NCI-H82 (cell line): ENCODE data around the gene RFXAP.
"Not testable (repeated sequence)": the region's sequence is repeated elsewhere in the genome, so short reads cannot be mapped to it uniquely, and the experiment has no call there.

Source experiments
- DNase-seq: peaks from one replicate; lab custom pipeline; 2025; lab: John Stamatoyannopoulos, UW

RFXAP gene, protein sequence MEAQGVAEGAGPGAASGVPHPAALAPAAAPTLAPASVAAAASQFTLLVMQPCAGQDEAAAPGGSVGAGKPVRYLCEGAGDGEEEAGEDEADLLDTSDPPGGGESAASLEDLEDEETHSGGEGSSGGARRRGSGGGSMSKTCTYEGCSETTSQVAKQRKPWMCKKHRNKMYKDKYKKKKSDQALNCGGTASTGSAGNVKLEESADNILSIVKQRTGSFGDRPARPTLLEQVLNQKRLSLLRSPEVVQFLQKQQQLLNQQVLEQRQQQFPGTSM

DNA sequence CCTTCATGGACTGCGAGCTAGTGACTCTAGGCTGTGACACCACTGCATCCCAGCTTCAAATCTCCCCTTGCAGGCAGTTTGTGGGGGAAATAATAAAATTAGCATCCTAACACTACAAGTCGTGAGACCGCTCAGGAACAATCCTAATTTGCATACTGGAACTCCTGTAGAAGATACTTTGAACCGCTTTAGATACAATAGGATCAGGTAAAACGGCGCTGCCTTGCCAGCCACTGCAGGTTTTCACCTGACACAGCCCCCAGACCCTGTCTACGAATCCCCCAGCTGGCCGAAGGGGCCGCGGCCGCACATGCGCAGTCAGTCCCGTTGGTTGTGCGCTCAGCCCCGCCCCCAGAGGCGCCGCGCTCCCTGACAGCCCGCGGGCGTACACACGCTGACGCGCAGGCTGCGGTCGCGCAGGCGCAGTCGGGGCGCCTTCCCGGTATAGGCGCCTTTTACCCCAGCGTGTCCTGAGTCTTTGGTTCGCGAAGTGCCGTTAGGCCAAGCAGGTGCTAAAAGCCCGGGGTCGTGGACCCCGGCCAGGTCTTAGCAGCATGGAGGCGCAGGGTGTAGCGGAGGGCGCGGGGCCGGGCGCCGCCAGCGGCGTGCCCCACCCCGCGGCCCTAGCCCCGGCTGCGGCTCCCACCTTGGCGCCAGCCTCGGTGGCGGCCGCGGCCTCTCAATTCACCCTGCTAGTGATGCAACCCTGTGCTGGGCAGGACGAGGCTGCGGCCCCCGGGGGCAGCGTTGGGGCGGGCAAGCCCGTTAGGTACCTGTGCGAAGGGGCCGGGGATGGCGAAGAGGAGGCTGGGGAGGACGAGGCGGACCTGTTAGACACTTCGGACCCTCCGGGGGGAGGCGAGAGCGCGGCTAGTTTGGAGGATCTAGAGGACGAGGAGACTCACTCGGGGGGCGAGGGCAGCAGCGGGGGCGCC lies at the start of gene RFXAP:
Gene RFXAP (plus strand): TSS at position 419 of the 935 bp plus-strand sequence. CDS start 136 bp downstream, at position 555.
- peak; percentile 97 for DNase-seq

DNA sequence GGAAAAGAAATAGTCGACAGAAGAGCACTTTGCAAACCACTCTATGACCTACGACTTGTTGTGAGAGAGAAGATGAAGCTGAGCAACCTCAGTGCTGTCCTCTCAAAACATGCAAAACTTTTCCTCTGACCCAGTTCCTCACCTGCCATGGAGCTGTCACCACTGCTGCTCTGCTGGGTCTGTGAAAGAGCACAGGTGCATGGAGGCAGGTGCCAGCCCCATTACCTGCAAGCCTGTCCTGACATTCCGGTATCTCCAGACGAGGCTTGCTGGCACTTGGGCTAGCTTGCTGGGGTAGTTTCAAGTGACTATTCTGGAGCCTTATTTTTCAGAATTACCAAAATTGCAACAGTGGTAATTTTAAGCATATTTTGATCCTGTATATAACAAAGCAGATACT lies 49.5 kb upstream of the RFXAP start:
- DNase-seq = no peak

DNA sequence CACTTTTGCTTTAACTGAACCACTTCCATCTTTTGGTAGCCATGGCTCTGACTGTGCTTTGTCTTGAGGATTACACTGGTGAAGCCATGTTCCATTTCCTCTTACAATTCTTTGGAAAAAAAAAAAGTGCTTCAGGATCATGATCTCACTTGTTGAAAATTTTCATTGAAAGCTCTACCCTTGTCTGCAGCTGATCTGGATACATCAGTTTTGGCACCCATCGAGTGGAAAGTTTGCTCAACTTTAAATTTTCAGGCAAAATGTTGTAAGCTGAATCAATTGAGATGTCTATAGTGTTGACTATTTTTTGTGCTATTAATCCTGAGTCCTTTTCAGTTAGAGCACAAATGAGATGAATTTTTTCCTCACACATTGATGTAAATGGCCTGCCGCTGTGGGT lies 48.3 kb upstream of the RFXAP start:
- DNase-seq = no peak

DNA sequence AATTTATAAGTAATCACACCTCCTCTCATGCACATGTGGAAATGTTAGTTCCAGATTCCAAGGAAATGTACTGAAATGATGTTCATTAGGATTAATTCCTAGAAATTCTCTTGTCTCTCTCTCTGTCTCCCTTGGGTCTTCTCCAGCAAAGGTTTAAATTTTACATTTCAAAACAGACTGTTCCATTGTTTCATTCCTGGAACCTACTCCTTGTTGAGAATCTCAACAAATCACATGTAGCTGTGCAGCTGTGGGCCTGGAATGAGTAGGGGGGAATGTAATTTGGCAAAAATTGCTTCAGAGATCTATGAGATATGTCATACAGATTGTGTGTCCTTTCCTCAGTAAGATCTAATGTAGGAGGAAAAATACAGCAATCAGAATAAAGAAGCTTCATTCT lies 46.2 kb upstream of the RFXAP start:
- no peak for DNase-seq

DNA sequence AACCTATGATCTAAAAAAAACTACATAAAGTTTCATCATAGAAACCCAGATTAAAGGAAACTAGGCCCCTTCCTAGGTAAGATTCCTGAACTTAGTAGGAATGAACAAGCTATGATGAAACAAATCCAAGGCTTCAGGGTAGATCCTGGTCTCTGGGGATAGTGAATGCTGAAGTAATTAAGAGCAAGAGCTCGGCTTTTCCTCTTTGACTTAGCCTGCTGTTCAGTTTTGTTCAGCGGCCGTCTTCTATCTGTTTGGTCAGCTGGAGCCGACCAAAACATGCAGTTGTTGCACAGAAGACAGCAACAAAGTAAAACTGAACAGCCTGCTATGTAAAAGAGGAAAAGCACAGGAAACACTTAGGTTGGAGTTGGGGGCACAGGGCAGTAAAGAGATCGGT lies 44.1 kb upstream of the RFXAP start:
- DNase-seq = no peak

DNA sequence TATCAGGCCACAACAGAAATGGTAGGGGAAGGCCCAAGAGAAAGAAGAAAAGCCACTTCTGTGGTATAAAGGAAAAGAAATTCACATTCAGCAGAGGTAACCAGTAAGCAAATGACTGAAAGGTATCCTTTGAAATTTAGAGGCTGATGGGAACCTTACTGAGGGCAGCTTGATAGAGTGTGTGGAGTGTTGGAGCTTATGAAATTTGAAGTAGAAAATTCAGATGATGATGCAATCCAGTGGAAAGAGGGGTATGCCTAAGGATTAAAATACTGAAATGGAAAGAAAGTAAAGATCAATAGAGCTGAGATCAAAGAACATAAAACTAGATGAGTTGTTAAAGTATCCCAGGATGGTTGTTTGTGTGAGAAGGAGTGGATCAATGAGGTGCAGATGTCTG lies 42.8 kb upstream of the RFXAP start:
- no peak for DNase-seq

DNA sequence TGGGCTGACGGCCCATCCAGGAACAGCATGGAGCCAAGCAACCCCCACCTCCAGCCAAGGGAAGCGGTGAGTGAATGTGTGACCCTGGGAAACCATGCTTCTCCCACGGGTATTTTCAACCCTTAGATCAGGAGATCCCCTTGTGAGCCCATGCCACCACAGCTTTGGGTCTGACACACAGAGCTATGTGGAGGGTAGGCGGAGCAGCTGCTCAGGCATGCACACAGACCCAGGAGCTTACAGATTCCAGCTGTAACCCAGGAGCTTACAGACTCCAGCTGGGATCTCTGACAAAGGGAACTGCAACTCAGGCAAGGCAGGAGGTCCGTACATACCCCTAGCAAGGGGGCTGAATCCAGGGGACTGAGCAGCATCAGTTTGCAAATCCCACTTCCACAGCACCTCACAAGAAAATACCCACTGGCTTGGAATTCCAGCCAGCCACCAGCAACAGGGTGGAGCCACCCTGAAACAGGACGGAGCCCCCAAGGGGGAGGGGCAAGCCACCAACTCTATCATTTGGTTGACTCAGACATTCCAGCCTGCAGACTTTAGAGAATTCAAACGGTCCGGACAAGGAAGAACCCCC lies 40.8 kb upstream of the RFXAP start:
- DNase-seq = peak; percentile 64

DNA sequence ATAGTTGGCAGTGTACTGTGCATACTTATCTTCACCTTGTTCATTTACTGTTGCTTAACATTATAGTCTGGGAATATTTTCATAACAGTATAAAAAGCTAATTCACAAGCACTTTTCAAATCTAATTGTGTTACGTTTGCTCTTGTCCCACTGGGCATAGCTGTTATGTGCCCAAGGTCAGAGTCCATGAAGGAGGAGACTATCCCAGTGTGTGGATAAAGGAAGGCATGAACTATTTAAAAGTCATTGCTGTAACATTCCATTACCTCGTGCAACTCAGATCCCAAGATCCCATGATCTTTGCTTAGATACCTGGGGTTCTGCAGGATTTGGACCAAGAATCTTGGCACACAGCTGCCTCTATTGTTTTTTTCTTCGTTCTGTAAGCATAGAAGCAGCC lies 35.1 kb upstream of the RFXAP start:
- DNase-seq = no peak

DNA sequence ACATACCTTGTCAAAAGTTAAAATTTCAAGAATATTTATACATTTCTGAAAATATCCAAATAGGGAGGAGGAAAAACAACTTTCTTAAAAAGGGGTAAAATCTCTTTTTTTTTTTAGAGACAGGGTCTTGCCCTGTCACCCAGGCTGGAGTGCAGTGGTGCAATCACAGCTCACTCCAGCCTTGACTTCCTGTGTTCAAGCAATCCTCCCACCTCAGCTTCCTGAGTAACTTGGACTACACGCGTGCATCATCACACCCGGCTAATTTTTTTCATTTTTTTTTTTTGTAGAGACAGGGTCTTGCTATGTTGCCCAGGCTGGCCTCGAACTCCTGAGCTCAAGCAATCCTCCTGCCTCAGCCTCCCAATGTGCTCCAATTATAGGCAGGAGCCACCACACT lies 32.8 kb upstream of the RFXAP start:
- not testable (repeated sequence) for DNase-seq

DNA sequence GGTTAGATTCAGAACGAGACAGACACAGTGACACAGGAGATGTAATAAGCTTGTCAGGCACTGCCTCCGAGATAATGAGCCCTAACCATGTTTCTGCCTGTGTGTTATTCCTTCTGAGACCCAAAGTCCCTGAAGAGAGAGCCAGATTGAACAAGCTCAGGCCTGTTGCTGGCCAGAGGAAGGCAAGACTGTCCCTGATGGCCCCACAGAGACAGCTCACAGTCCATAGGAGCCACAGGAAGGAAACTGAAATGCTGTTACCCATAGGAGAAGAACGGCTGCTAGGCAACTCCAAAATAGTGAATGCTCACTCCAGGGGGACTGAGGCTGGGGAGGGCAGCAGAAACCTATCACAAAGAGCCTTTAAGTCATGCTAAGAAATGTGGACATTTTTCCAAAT lies 31.8 kb upstream of the RFXAP start:
- DNase-seq = no peak

DNA sequence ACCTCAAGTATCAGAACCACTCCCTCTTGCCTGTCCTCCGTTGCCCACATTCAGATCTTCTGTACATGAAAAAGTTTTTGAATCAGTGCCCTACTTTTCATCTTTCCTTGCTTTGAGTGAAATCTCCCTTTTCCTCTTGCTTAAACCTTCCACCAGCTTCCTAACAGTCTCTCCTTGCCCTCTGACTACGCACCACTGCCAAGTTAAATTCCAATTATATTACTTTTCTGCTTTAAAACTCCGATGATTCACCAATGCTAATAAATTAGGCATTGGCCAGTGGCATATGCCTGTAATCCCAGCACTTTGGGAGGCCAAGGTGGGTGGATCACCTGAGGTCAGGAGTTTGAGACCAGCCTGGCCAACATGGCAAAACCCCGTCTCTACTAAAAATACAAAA lies 30.7 kb upstream of the RFXAP start:
- no peak for DNase-seq

DNA sequence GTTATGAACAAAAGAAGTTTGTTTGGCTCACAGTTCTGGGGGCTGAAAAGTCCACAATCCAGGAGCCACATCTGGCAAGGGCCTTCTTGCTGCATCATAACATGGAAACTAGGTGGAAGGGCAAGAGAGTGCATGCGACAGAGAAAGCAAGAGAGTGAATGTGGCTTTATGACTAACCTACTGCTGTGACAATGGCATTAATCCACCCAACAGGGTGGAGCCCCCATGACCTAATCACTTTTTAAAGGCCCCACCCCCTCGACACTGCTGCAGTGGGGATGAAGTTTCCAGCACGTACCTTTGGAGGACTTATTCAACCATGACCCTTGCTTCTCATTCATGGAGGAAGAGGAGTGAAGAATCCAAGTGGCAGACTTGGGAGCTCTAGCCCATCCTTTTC lies 30.0 kb upstream of the RFXAP start:
- peak; percentile 16 for DNase-seq

DNA sequence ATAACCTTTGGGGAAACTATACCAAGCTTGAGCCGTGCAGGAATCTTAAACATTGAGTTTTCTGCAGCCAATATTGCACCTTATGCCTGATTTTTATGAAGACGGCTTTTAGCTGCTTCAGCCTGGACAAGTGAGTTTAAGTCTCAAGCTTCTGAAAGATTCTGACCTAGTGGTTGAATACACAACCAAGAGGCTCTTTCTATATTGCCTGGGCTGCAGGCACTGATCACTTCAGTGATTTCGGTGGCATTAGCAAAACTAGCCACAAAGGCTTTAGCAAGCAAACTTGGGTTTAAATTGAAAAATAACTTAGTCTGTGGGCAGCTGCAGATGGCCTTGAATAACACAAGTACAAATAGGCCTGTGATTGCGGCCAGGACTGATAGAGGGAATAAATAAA lies 29.3 kb upstream of the RFXAP start:
- DNase-seq = no peak

DNA sequence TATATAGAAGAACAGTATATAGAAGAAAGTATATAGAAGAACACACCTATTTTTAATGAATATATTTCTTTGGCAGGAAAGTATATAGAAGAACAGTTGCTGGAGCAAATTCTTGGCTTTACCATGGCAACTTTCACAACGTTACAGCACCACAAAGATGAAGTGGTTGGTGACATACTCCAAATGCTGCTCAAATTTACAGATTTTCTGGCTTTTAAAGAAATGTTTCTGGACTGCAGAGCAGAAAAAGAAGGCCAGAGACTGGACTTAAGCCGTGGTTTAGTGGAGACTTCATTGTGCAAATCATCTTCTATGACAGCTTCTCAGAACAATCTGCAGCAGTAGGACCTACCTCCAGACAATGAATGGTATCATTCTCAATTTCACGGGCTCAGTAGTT lies 24.3 kb upstream of the RFXAP start:
- no peak for DNase-seq

DNA sequence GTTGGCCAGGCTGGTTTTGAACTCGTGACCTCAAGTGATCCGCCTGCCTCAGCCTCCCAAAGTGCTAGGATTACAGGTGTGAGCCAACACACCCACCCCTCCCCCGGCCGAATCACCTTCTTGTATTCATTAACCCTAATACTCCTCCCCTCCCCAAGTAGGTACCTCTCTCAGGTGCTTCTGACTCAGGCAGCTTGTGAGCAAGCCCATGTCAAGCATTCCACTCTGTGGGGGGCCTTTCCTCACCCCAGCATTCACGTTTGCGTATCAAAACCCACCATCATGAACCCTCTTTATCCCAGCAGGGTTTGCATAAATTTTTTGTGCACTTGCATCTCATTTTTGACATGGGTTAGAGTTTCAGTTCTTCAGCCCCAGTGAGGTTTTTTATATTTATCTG lies 23.6 kb upstream of the RFXAP start:
- DNase-seq = no peak

DNA sequence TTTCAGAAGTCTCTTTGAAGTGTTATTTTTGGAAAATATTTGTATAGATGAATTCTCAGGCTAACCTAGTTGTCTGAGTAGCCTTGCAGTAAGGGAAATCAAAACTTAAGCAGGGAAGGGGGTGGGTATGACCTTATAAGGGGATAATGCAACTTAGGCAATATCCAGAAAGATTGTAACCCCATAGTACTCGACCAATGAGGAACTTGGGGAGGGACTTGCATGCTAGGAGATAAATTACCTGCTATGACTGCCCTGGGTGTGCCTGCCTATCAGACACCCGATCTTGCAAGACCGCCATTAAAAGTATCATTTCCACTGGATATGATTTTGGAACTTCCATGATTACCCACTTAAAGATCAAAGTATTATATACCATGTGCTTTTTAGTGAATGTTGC lies 23.0 kb upstream of the RFXAP start:
- no peak for DNase-seq

DNA sequence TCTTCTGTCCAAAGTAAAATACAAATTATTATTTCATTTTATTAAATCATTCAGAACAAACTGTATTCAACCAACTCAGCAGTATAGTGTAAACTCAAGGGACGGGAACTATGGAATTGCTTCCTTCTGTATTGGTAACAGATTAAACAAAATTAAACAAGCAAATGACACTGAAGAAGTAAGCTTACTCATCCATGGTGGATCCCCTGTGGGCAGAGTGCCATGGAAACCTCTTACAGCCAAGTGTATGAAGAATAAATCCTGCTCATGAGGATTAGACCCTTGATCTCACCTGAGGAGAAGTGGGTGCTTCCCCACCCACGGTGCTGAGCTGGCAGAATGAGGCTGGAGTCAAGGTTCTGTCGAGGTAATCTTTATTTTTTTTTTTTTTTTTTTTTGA lies 18.0 kb upstream of the RFXAP start:
- peak; percentile 42 for DNase-seq

DNA sequence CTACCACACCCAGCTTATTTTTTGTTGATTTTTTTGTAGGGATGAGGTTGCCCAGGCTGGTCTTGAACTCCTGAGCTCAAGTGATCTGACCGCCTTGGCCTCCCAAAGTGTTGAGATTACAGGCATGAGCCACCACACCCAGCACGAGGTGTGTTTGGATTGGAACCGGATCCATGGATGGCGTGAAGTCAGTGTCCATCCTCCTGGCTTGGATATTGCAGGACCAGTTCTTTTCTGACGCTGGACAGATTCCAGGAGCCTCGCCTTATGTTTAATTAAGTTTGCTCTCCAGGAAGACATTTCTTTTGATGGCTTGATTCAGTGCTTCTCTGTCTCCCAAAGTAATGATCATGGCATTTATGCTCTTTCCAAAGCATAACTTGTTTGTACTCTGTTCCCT lies 14.4 kb upstream of the RFXAP start:
- no peak for DNase-seq

DNA sequence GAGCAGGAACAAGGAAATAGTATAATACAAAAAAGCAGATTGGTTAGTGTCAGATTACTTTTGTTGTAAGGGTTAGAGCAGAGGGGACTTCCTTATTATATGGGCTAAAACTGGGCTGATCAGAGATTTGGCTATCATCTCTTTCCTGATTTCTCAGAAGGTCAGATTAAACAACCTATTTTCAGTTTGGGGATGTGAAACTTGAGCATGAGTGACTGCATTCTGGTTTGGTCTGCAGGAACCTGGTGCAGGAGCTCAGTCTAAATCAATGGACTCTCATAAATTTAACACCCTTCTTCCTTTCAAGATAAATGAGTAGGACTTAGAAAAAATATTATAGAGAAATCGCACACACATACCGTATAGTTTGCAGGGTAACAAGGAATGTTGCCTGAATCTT lies 12.9 kb upstream of the RFXAP start:
- DNase-seq = no peak

DNA sequence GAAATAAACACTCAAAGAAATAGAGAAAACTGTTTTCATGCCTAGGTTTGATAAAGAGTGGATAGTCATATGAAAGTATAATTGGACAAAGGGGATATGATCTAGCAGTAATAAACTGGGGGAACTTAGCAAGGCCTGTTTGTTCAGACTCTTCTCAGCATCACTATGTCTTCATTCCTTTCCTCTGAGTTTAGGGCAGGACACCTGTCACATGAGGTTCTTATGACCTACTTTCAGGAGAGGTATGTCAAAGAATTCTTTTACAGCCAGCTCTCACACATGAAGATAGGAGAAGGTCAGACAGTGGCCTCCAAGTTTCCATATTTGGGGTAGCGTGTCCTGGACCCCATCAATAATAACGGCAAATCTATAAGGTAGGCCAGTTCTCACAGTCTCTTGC lies 11.4 kb upstream of the RFXAP start:
- DNase-seq = no peak

DNA sequence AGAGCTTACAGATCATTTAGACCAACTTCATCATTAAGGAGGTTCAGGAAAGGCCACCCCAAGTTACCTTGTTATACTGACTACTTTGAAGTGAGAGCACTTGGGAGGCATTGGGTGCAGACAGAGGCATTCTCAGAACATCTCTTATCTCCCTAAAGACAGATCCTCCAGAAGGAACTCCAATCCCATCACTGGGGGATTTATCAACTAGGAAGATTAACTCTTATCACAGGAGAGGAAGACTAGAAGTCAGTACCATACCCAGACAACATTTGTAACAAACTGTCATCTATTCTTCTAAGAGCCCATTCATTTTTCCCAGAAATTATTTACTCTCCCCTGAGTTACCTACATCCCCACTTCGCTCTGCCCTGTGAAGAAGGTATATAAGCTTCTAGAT lies 5.8 kb upstream of the RFXAP start:
- peak; percentile 90 for DNase-seq

DNA sequence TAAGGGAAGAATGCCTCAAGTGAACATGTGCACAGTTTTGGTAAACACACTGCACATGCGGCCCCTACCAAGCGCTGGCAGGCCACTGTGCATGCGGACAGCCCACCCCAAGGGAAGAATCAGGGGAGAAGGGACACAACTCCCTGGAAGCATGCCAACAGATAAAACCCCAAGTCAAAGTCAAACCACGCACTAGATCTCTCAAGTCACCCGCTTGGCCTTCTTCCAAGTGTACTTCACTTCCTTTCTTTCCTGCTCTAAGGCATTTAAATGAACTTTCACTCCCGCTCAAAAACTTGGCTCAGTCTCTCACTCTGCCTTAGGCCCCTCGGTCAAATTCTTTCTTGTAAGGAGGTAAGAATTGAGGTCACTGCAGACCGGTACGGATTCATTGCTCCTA lies 4.6 kb upstream of the RFXAP start:
- peak; percentile 52 for DNase-seq

DNA sequence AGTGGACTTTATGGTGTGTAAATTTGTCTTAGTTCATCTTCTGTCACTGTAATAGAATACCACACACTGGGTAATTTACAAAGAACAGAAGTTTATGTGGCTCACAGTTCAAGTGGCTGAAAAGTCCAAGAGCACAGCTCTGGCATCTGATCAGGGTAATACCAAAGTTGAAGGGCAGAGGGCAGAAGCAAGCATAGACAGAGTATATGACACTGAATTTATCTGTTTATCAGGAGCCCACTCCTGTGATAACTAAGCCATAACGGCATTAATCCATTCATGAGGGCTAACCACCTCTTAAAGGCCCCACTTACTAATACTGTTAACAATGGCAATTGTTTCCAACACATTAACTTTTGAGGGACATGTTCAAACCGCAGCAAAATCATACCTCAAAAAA lies 4.0 kb upstream of the RFXAP start:
- DNase-seq = peak; percentile 77
